NCI-H2227 (cell line): ENCODE measurements around the gene D2HGDH.
"Not testable (repeated sequence)": the region's sequence is repeated elsewhere in the genome, so short reads cannot be mapped to it uniquely, and the experiment has no call there.

ENCODE experiments used
- DNase-seq: peaks from one replicate; lab custom pipeline; 2025; ENCODE audit not compliant: unreplicated experiment; lab: John Stamatoyannopoulos, UW

Gene D2HGDH

GRCh38 chr2:241748468-241749256, 14.2 kb downstream of the D2HGDH start:
- no peak for DNase-seq

DNA sequence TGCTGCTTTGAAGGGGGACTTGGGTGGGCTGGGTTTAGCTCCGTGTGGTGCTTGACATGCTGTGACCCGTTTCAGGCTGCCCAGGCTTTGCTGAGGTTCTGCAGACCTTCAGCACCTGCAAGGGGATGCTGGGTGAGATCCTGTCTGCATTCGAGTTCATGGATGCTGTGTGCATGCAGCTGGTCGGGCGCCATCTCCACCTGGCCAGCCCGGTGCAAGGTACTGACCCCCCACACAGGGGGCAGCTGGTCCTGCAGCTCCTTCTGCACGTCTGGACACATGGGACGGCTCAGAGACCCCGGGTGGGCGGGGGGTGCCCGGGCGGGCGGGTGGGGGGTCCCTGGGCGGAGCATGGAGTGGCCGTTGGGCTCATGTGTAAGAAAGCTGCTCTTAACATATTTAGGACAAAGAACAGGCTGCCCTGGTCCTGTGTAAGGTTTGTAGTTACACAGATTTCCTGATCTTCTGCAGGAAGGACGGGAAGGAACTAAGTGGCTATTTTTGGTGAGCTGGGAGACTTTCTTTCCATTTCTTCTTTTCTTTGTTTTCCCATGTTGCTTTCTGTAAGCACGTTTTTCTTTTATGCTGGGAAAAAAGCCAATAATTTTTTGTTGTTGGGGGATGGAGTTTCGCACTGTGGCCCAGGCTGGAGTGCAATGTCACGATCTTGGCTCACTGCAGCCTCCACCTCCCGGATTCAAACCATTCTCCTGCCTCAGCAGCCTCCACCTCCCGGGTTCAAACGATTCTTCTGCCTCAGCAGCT, 15.8 kb downstream of the D2HGDH start:
- DNase-seq, result no peak

DNA sequence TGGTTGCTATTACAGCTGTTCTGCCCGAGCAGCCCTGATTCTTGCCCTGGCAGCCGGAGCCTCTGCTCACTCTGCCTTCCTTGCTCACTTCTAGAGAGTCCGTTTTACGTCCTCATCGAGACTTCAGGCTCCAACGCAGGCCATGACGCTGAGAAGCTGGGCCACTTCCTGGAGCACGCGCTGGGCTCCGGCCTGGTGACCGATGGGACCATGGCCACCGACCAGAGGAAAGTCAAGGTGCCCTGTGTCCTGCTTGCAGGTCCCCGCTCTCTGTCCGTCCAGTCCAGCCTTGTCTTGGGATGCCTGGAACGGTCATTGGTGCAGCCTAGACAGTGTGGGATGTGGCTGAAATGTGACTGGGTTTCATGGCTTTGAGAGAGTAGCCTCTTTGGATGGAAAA, 16.7 kb downstream of the D2HGDH start:
- no peak for DNase-seq

DNA sequence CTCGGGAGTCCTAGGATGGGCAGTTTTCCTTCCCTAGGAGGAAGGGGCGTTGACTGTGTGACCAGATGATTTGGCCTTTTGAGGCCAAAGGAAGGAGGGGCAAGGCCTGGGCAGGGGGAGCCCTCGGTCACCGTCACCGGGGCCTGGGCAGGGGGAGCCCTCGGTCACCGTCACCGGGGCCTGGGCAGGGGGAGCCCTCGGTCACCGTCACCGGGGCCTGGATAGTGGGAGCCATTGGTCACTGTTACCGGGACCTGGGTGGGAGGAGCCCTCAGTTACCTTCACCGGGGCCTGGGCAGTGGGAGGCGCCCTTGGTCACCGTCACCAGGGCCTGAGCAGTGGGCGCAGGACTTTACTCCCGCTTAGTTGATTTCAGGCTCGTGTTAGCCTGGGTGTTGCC, 17.3 kb downstream of the D2HGDH start:
- no peak for DNase-seq

DNA sequence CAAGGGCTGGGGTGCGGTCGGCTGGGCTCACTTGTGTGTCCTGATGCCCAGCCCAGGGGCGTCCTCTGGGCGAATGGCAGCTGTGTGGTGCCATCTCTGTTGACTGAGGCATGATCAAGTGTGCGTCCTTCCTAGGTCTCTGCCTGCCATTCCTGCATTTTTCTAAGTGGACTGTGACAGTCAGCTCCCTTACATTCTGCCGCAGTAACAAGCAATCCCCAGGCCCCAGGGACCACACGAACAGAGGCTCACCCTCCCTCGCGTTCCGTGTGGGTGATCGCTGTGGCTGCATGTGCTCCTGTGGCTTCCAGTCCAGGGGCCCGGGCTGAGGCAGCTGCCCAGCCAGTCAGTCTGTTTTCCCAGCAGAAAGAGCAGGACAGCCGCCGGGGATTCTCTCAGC, 17.8 kb downstream of the D2HGDH start:
- no peak for DNase-seq

GRCh38 chr2:241752689-241753276, 18.4 kb downstream of the D2HGDH start:
- DNase-seq, result no peak

GRCh38 chr2:241753493-241753892, 19.1 kb downstream of the D2HGDH start:
- DNase-seq, result no peak

GRCh38 chr2:241754042-241754441, 19.6 kb downstream of the D2HGDH start:
- DNase-seq, result no peak

DNA sequence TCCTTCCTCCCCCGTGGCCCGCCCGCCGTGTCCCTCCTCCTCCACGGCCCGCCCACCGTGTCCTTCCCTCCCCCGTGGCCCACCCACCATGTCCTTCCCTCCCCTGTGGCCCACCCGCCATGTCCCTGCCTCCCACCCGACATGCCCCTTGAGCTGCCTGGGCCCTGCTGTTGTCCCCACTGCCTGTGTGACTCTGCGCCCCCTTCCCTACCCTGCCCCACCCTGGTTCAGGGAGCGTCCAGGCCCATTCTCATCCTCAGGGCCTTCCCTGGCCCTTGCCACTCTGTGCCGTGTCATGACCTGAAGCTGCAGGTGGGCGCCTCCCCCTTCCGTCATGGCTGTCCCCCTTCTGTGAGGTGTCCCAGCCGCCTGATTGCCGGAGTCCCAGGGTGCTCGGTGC, 20.7 kb downstream of the D2HGDH start:
- DNase-seq, result no peak

GRCh38 chr2:241755777-241756176, 21.3 kb downstream of the D2HGDH start:
- no peak for DNase-seq

DNA sequence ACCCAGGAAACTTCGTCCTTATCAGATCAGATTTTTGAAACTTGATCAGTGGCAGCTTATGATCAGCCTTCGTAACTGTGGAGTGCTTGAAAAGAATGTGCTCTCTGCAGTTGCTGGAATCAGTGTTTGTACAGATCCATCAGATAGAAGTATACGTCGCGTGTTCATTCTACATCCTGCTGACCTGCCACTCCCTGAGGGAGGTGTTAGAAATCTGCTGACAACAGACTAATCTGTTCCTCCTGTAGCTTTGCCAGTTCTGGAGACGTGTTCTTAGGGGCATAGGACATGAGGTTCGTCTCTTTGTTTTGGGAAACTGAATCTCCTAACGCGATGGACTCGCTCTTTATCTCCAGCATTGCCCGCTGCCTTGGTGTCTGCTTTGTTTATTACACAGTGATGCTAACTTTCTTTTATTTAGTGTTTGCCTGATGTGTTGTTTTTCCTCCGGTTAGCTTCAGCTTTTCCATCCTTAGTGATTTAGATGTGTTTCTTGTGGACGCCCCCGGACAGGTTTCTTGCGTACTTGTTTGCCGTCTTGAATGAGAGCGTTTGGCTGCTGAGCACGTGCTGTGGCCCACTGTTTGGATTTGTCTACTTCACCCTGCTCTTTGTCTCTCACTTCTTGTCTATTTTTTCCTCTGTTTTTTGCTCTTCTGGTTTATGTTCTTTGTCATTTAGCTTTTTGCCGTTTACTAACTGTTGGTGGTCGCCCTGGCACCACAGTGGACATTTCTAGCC, 24.8 kb downstream of the D2HGDH start:
- DNase-seq, result no peak

GRCh38 chr2:241759893-241760292, 25.5 kb downstream of the D2HGDH start:
- not testable (repeated sequence) for DNase-seq

DNA sequence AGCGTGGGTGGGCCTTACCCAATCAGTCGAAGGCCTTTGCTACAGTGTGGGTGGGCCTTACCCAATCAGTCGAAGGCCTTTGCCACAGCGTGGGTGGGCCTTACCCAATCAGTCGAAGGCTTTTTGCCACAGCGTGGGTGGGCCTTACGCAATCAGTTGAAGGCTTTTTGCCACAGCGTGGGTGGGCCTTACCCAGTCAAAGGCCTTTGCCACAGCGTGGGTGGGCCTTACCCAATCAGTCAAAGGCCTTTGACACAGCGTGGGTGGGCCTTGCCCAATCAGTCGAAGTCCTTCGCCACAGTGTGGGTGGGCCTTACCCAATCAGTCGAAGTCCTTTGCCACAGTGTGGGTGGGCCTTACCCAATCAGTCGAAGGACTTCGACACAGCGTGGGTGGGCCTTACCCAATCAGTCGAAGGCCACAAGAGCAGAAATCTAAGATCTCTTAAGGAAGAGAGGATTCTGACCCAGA, 25.9 kb downstream of the D2HGDH start:
- DNase-seq, result peak; percentile 56

DNA sequence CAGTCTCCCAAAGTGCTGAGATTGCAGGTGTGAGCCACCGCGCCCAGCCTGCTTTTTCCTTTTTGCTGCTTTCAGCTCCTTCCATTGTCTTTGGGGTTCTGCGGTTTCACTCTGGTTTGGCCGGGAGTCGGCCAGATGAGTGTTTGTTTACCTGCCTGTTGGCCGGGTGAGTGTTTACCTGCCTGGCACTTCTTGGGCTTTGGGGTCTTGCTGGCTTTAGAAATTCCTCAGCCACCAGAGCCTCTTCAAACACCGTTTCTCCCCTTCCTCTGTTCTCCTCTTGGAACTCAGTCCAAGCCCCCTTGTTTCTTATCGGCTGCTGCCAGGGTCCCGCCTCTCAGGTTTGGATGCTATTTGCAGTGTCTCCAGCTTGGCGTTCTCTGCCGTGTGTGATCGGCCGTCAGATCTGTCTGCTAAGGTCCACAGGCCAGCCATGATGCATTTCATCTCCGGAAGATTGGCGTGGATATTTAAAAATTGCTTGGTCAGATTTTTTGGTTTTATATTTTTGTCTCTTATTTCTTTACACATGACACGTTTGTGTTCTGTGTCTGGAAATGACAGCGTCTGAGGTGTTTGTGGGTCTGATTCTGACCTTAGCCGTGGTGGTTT, 28.0 kb downstream of the D2HGDH start:
- no peak for DNase-seq

DNA sequence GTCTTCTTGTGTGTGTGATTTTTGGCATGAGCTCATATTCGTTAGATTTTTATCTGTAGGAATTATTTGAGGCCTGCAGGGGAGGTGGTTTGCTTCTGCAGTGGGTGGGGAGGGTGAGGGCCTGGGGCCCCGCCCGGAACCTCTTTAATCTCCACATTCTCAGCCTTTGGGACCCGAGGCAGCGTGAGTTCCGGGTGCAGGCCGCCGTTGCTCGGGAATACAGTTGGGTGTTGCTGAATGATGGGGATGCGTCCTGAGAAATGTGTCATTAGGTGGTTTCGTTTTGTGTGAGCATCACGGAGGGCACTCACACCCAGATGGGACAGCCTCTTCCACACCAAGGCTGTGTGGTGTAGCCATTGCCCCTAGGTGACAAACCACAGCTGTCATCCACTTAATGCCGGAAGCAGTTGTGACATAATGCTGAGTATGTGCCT, 28.5 kb downstream of the D2HGDH start:
- DNase-seq, result no peak

DNA sequence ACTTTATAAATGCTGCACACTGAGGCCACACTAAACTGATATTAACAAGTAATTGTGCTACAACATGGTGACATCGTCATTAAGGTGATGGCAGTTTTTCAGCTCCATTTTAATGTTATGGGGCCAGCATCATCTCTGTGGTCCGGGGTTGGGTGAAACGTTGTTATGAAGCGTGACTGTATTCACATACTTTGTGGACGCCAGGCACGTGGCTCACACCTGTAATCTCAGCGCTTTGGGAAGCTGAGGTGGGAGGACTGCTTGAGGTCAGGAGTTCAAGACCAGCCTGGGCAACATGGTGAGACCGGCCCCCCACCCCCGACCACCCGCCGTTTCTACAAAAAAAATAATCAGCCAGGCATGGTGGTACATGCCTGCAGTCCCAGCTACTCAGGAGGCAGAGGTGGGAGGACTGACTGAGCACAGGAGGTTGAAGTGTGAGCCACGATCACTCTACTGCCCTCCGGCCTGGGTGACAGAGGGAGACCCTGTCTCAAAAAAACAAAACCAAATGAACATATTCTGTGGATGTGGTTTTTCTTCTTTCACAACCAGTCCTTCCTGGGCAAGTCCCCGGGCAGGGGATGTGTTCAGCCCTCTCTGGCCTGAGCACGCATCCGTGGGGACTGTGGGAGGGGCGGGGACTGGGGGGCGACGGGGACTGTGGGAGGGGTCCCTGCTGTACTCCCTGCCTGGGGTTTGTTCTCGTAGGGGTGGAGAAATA, 29.3 kb downstream of the D2HGDH start:
- DNase-seq, result no peak

DNA sequence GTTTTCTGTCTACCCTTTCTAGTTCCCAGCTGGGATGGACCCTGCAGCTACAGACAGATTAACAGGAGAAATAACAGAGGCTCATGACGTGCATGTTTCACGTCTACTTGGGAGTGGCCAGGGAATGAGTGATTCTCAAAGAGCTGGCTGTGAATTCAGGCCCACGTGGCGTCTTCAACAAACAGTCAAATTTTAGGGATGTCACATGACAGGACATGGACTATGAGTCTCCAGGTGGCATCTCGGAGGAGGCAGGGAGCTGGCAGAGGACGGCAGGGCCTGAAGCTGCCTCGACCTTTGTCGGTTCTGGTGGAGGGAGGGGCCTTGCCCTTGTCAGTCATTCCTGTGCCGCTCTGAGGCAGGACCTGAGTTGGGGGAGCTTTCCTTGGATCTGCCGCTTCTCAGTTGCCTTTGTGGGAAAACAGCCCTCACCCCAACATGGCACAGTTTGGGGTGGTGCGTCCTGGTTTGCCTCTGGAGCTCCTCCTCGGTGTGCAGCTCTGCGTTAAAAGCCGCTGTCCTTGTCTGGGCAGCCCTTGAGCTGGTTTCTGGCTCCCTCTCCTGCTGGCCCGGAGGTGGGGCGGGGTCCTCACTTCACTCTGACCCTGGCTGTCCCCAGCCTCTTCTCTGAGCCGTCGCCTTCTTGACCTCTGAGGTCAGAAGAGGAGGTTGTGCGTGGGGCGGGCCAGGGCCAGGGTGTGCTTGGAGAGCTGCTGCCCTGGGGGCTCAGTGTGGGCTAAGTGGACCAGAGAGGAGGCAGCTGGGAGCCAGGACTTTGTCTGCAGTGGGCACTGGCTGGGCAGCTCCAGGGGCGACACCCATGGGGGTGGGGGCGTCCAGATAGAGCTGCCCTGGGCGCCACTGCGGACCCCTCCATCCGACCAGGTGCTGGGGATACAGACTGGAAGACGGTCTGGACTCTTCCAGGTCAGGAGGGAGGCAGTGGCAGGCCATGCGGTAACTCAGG, 30.1 kb downstream of the D2HGDH start:
- no peak for DNase-seq

GRCh38 chr2:241767464-241768250, 33.2 kb downstream of the D2HGDH start:
- no peak for DNase-seq
